HCT116 (cell line): Measurements from ENCODE around the gene TOR2A. TPM values are rescaled to one million over a fixed set of nuclear protein-coding genes. Genes with fewer than 3 reads are reported as not detected.

ENCODE experiments used
- ATAC-seq: fragments of 200-7000 bp; cut with Tn5 transposase; 2 replicates; pipeline ENCODE4 v1.9.1; 2020; ENCODE audit warnings: mild to moderate bottlenecking, moderate library complexity
- BruUV-seq: library from RNA; stranded (reverse); fragments of 400-500 nt; replicated peaks from 2 replicates; lab custom pipeline; 2021; lab: Mats Ljungman, UMichigan
- CTCF ChIA-PET: fragments of 300-600 bp; sonication (Branson Sonifier 250); formaldehyde crosslinking; loops from one replicate; lab custom pipeline; 2021; ENCODE audit warnings: antibody characterized with exemption; lab: Charles Lee
- POLR2A ChIA-PET: fragments of 300-600, 350-600 bp; sonication (Branson Sonifier 250); formaldehyde crosslinking; loops from one replicate; lab custom pipeline; 2021; ENCODE audit warnings: antibody characterized with exemption; lab: Charles Lee
- RAD21 ChIA-PET, 2 experiments: fragments of 300-600 bp; sonication (Branson Sonifier 250); formaldehyde crosslinking; loops; one replicate each; lab custom pipeline; 2023; ENCODE audit warnings: low total read pairs in 2 of 2; ENCODE audit not compliant: uncharacterized antibody in 2 of 2, unreplicated experiment in 2 of 2, low non-redundant PET in 1 of 2; lab: Charles Lee
- DNase-seq: peaks from one replicate; pipeline ENCODE4 v3.0.0-alpha.2; 2010; ENCODE audit warnings: low read depth, low spot score
- H2AFZ ChIP-seq: fragments of 200-600 bp; shearing (Covaris generic), sonication (generic); 2 replicates; pipeline ENCODE4 v1.6.1; 2017; ENCODE audit warnings: low read depth, mixed run types, mixed read lengths, antibody characterized with exemption, low read length; ENCODE audit not compliant: poor library complexity, severe bottlenecking
- H3K27ac ChIP-seq: 2 replicates; pipeline ENCODE4 v1.5.1; 2012; ENCODE audit warnings: low read depth, low read length
- H3K27me3 ChIP-seq: fragments of 200-600 bp; sonication (generic); 2 replicates; pipeline ENCODE4 v1.6.1; 2016; ENCODE audit warnings: mixed run types, low read length, mixed read lengths; ENCODE audit not compliant: insufficient read depth
- H3K36me3 ChIP-seq, 2 experiments: fragments of 200-500 bp in 1 of 2; fragments of 200-600 bp in 1 of 2; sonication (Bioruptor generic) in 1 of 2; sonication (generic) in 1 of 2; 2 replicates each; pipeline versions ENCODE4 v1.5.1 to v1.6.1; 2014 to 2016; ENCODE audit warnings: low read length in 2 of 2, inconsistent platforms in 1 of 2, mixed read lengths in 1 of 2, mixed run types in 1 of 2; ENCODE audit not compliant: insufficient read depth in 2 of 2, control insufficient read depth in 1 of 2
- H3K4me1 ChIP-seq, 2 experiments: fragments of 200-600 bp in 1 of 2; sonication (generic) in 1 of 2; 2 replicates each; pipeline versions ENCODE4 v1.5.1 to v1.6.1; 2012 to 2017; ENCODE audit warnings: low read length in 2 of 2, inconsistent platforms in 1 of 2, mild to moderate bottlenecking in 1 of 2, mixed read lengths in 1 of 2, mixed run types in 1 of 2, moderate library complexity in 1 of 2; ENCODE audit not compliant: insufficient read depth in 2 of 2, control insufficient read depth in 1 of 2
- H3K4me2 ChIP-seq: fragments of 200-600 bp; sonication (generic); 2 replicates; pipeline ENCODE4 v1.6.1; 2017; ENCODE audit warnings: mixed run types, low read length, mixed read lengths
- H3K4me3 ChIP-seq, 2 experiments: fragments of 200-600 bp in 1 of 2; sonication (generic) in 1 of 2; replicated peaks in 1 of 2; 2 replicates each; pipeline ENCODE4 v1.5.1; 2011 to 2016; ENCODE audit warnings: low read length in 2 of 2, control low read depth in 1 of 2, low read depth in 1 of 2, mild to moderate bottlenecking in 1 of 2, mixed read lengths in 1 of 2, mixed run types in 1 of 2
- H3K79me2 ChIP-seq: fragments of 200-600 bp; sonication (generic); 2 replicates; pipeline ENCODE4 v1.6.1; 2017; ENCODE audit warnings: mild to moderate bottlenecking, mixed run types, low read length, moderate library complexity, mixed read lengths; ENCODE audit not compliant: insufficient read depth
- H3K9ac ChIP-seq: fragments of 200-600 bp; sonication (generic); 2 replicates; pipeline ENCODE4 v1.6.1; 2016; ENCODE audit warnings: low read length, mixed read lengths
- H3K9me2 ChIP-seq: fragments of 200-600 bp; sonication (generic), shearing (Covaris generic); 2 replicates; pipeline ENCODE4 v1.6.1; 2017; ENCODE audit warnings: mixed run types, mild to moderate bottlenecking, moderate library complexity; ENCODE audit not compliant: insufficient read depth
- H3K9me3 ChIP-seq, 2 experiments: fragments of 200-500 bp in 1 of 2; fragments of 200-600 bp in 1 of 2; sonication (Bioruptor generic) in 1 of 2; sonication (generic) in 1 of 2; 2 replicates each; pipeline ENCODE4 v1.6.1; 2014 to 2017; ENCODE audit warnings: low read length in 2 of 2, mixed read lengths in 2 of 2, inconsistent platforms in 1 of 2, low read depth in 1 of 2, mild to moderate bottlenecking in 1 of 2, mixed run types in 1 of 2, moderate library complexity in 1 of 2; ENCODE audit not compliant: control insufficient read depth in 1 of 2, insufficient read depth in 1 of 2
- H4K20me1 ChIP-seq: fragments of 200-600 bp; sonication (generic), shearing (Covaris generic); 2 replicates; pipeline ENCODE4 v1.6.1; 2017; ENCODE audit warnings: mixed run types, mild to moderate bottlenecking, moderate library complexity; ENCODE audit not compliant: insufficient read depth
- CTCF ChIP-seq, 3 experiments: fragments of 200-600 bp in 1 of 3; sonication (generic) in 1 of 3; IDR thresholded peaks in 2 of 3; conservative IDR thresholded peaks in 1 of 3; 2 replicates each; pipeline ENCODE4 v1.5.1; 2012 to 2017; ENCODE audit warnings: low read depth in 2 of 3, low read length in 2 of 3, antibody characterized with exemption in 1 of 3, borderline replicate concordance in 1 of 3, control low read depth in 1 of 3, mild to moderate bottlenecking in 1 of 3, mixed read lengths in 1 of 3, mixed run types in 1 of 3, moderate library complexity in 1 of 3; ENCODE audit not compliant: insufficient read depth in 1 of 3
- EGR1 ChIP-seq: IDR thresholded peaks from 2 replicates; pipeline ENCODE4 v1.6.1; 2012; ENCODE audit warnings: low read depth
- ELF1 ChIP-seq: IDR thresholded peaks from 2 replicates; pipeline ENCODE4 v1.6.1; 2012; ENCODE audit warnings: low read depth, borderline replicate concordance
- POLR2AphosphoS5 ChIP-seq: IDR thresholded peaks from 2 replicates; pipeline ENCODE4 v1.6.1; 2011; ENCODE audit warnings: mild to moderate bottlenecking, low read depth, low read length, moderate library complexity
- RAD21 ChIP-seq: IDR thresholded peaks from 2 replicates; pipeline ENCODE4 v1.6.1; 2012; ENCODE audit warnings: low read depth, mild to moderate bottlenecking
- REST ChIP-seq: IDR thresholded peaks from 2 replicates; pipeline ENCODE4 v1.6.1; 2012; ENCODE audit warnings: low read depth
- SRF ChIP-seq: IDR thresholded peaks from 2 replicates; pipeline ENCODE4 v1.6.1; 2012; ENCODE audit warnings: low read depth
- TCF7L2 ChIP-seq: IDR thresholded peaks from 2 replicates; pipeline ENCODE4 v1.7.0; 2011; ENCODE audit warnings: borderline replicate concordance, inconsistent platforms; ENCODE audit not compliant: insufficient read depth, insufficient read length; ENCODE audit errors: extremely low read depth
- YY1 ChIP-seq: IDR thresholded peaks from 2 replicates; pipeline ENCODE4 v1.6.1; 2011; ENCODE audit warnings: low read length, low read depth, moderate library complexity, mild to moderate bottlenecking; ENCODE audit not compliant: insufficient replicate concordance; ENCODE audit errors: extremely low read depth
- intact Hi-C: fragments of 100-400 bp; cut with micrococcal nuclease; formaldehyde crosslinking; loops from 2 replicates; pipeline ENCODE4 v1.10.0; 2022
- total RNA-seq: library from RNA; stranded (reverse); gene quantifications from one replicate; pipeline ENCODE4 v1.2.1, GENCODE V29; 2021; ENCODE audit not compliant: unreplicated experiment

TOR2A gene
- total RNA-seq, 1 experiment from 2014 or later, result 12.0 TPM

GRCh38 chr9:127754099-127755060 is 19.3 kb upstream of the TOR2A start:
- Histone ChIP-seq H3K79me2 (no peaks in the 10 kb centered on the region), H3K9me3 (no peaks in the 10 kb centered on the region), H3K36me3 (no peaks in the 10 kb centered on the region), H3K9me2 (no peaks in the 10 kb centered on the region), H3K27me3 (no peaks in the 10 kb centered on the region), H3K27ac (no peak overlapping the region), H3K4me3 (no peak overlapping the region), H2AFZ (no peak overlapping the region), H3K4me1 (no peaks in the 10 kb centered on the region), H3K4me2 (no peak overlapping the region), H4K20me1 (no peaks in the 10 kb centered on the region), H3K9ac (no peak overlapping the region)
- no TSS peak for BruUV-seq
- ChIA-PET RAD21 (no interaction called here), POLR2A (no interaction called here), CTCF (no interaction called here)
- no peak for TF ChIP-seq SRF
- TF ChIP-seq TCF7L2, result no peak
- TF ChIP-seq CTCF (IDR thresholded peaks at IDR 0.05 in 2 of 3, conservative IDR thresholded peaks at IDR 0.05 in 1 of 3; ENCODE audit: borderline replicate concordance in 1 of 3, insufficient read depth in 1 of 3, low read depth in 2 of 3, low read length in 2 of 3), result no peak
- intact Hi-C loops, result no loop called here
- peak; percentile 87 for ATAC-seq
- no peak for DNase-seq

- H3K36me3 ChIP-seq, result no peaks in the 10 kb centered on the region
- RAD21 ChIA-PET, result no interaction called here
- H3K9me3 ChIP-seq, result no peaks in the 10 kb centered on the region
- no peak overlapping the region for H3K9ac ChIP-seq
- no peaks in the 10 kb centered on the region for H3K9me2 ChIP-seq
- no peaks in the 10 kb centered on the region for H3K79me2 ChIP-seq
- no TSS peak for BruUV-seq
- no peaks in the 10 kb centered on the region for H3K4me1 ChIP-seq
- no peaks in the 10 kb centered on the region for H4K20me1 ChIP-seq
- H2AFZ ChIP-seq, result no peak overlapping the region
- intact Hi-C loops, result no loop called here
- no peak overlapping the region for H3K27ac ChIP-seq
- H3K4me2 ChIP-seq, result no peak overlapping the region
- H3K27me3 ChIP-seq, result no peaks in the 10 kb centered on the region
- POLR2A ChIA-PET, result no interaction called here
- CTCF ChIA-PET, result no interaction called here
- H3K4me3 ChIP-seq, result no peak overlapping the region
- DNase-seq (no peak), ATAC-seq (no peak)
- no peak for TF ChIP-seq CTCF (IDR thresholded peaks at IDR 0.05 in 2 of 3, conservative IDR thresholded peaks at IDR 0.05 in 1 of 3; ENCODE audit: borderline replicate concordance in 1 of 3, insufficient read depth in 1 of 3, low read depth in 2 of 3, low read length in 2 of 3)
- no peak for TF ChIP-seq POLR2AphosphoS5
- no peak for TF ChIP-seq RAD21
- TF ChIP-seq YY1, result no peak
- no peak for TF ChIP-seq ELF1
- no peak for TF ChIP-seq EGR1
- no peak for TF ChIP-seq REST
Observed at GRCh38 chr9:127753622-127754021, 18.5 kb upstream of the TOR2A start.
